CD4-positive, alpha-beta T cell treated with Interleukin-12 subunit alpha and Interleukin-12 subunit beta, for 1 hour (primary cell): Measurements from ENCODE around the gene SETX.

Experiments used
- DNase-seq: peaks from one replicate; pipeline ENCODE4 v3.0.0-alpha.2; 2020

The SETX gene

DNA sequence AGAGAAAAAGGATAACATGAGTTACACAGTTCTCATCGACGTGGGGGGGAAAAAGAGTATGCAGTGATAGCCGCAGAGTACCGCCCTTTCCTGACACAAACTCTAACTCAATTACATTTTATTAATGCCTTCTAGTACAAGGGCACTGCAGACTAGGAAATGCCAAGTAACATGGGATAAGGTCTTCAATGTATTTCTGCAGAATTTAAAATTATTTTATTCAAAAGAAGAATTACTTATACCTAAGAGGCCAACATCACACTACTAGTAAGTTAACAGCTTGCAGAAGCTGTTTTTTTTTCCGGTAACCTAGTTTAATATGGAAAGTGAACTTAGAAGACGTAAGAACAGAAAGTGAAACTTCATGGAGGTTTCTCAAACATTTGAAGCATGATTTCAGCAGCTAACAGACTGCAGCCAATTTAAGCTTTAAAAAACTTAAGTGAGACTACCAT, 3.9 kb downstream of the SETX start:
- peak; percentile 53 for DNase-seq

DNA sequence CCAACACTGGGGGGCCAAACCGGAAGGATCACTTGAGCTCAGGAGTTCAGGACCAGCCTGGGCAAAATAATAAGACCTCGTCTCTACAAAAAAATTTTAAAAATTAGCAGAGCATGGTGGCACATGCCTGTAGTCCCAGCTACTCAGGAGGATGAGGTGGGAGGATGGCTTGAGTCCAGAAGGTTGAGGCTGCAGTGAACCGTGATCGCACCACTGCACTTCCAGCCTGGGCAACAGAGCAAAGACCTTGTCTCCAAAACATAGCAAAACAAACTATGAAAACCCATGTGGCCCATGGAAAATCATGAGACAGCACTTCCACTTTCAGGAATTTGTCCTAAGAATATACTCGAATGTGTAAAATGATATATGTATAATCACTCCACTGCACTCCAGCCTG, 6.1 kb downstream of the SETX start:
- DNase-seq: no peak

DNA sequence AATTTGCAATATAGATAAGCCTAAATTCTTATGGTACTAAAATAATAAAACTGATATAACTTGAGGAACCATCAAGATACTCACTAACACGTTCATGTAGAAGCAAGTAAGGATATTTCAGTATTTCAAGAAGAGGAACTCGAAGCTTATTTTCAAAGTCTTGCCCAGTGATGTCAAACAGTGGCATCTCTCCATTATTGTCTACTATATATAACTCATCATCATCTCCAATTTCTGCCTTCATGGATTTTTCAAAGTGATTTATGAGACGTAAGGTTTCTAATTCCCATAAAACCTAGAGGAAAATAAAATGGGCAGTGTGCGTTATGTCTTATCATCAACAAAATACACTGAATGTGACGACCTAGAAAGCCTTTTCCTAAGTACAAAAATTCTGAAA, 8.6 kb downstream of the SETX start:
- no peak for DNase-seq

DNA sequence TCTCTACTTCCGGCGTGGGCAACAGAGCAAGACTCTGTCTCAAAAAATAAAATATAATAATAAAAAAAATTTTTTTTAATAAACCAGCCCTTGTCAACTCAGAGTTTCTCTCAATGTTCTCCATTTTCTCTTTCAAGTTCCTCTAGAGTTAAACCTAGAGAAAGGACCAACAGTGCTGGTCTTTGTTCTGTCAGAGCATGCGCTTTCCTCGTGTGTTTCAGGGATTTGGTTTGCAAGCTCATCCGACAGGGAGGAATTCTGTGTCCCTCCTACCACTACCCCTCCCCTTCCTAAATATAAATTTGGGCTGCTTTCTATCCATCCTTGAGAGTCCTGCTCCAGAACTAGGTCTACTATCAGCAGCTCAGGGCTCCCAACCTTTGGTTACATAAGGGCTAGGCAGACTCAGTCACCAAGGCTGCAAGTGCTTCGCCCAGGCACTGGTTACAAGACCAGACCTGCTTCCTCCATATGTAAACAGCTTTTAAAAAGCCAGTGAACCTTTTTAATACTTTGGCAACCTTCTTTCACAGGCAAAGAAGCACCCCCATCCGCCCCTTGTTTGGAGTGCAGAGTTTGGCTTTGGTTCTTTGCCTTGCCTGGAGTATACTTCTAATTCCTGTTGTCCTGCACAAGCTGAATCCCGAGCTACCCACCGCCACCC, 13.5 kb downstream of the SETX start:
- no peak for DNase-seq

DNA sequence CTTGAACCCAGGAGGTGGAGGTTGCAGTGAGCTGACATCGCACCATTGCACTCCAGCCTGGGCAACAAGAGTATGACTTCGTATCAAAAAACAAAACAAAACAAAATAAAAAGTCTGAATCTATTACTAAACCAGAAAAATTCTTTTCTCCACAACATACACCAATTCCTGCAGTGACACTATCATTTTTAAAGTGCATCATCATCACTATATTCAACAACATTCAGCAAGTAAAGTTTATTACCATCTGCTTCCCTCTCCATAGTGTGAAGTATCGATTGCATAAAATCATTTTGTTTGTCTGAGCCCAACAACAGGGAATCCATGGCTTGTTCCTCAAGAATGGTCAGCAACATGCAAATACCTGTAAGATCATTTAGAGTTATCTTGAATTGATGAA, 20.4 kb downstream of the SETX start:
- DNase-seq: no peak

DNA sequence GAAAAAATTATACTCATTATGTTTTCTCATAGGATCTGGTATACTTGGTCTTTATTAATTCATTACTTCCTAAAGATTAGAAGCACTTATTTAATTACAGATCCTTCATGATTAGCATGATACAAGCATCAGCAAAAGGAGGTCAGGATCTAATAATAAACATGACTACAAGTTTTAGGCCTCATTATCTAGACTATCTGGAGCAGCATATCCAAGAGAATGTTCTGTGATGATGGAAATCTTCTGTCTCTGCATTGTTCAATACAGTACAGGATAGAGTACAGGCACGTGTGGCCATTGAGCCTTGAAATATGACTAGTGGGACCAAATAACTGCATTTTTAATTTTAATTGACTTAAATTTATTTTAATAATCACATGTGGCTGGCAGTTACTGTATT, 21.2 kb downstream of the SETX start:
- no peak for DNase-seq

DNA sequence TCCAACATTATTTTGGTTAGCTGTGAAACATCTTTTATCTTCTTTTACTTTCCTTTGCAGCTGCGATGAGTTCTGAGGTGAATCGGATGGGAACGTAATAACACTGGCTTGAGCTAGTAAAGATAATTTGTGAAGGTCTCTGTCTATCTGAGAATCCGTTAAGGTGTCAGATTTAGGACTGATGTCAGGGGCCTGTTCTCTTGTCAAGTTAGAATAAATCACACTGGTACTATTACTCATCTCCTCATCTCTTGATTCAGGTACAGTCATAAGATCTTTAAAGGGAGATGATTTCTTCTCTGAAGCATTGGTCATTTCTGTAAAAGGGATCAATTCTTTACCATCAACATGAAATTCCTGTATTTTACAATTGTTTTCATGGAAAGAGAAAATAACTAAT, 26.2 kb downstream of the SETX start:
- no peak for DNase-seq

DNA sequence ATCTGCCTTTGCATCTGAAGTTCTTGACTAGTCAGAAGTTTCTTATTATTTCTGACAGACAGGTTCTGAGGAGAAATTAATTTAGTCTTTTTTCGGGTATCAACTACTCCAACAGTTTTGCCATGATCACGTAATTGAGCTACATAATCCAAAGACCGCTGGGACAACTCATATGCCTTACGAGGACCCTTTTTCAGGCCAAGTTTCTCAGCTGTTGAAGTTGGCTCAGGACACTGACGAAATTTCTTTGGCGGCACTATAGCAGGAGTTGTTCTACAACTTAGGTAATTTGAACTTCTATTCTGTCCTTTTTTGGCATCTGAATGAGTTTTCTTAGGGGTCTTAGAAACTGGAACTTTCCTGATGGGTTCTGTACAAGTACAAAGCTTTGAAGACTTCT, 27.2 kb downstream of the SETX start:
- no peak for DNase-seq

DNA sequence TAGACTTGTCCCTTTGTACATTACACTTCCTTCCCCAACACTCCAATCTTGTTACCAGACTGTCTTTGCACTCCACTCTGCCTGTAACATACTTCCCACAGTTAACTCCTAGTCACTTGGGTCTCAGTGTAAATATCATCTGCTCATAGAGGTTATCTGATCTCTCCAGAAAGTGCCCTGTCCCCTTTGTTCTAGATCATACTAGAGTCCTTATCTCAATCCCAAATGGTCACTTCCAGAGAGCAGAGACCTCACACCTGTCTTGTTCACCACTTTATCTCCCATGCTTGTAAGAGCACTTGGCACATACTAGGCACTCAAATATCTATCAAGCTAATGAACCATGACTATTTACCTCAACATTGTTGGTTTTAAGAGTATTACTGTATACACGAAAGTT, 30.4 kb downstream of the SETX start:
- no peak for DNase-seq

DNA sequence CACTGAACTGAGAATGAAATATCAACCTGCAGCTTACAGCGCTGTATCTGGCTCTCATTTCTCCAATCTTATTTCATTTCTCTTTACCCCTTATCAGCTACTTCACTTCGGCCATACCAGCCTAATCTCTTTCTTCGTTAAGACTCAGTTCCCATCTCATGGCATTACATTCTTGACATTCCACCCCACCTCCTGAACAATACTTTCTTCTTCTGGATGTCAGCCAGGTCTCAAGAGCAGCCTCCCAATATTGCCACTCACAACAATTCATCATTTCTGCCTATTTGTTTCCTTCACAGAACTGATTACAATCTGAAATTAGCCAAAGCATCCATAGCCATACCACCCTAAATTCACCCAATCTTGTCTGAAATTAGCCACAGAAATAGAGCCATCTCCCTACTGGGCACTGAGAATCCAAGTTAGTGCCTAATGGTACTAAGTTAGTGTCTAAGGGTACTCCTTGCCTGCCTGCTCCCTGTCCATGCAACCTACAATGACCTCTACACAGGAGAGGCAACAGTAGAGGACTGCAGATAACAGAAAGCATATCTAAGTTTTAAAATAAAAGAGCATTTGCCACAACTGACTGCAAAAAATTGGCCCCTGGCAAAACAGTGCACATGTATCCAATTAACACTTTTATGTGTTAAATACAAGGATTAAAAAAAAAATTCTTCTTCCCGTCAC, 35.2 kb downstream of the SETX start:
- no peak for DNase-seq

DNA sequence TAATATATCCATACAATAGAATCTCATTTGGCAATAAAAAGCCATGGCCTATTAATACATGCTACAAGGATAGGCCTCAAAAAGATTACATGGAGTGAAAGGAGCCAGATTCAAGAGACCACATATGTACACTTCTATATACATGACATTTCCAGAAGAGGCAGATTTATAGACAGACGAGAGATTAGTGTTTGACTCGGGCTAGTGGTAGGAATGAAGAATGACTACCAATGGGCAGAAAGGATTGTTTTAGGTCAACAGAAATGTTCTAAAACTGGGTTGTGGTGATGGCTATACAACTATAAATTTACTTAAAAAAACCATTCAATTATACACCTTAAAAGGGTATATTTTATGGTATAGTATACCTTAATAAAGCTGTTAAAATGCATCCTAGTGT, 41.9 kb downstream of the SETX start:
- no peak for DNase-seq

DNA sequence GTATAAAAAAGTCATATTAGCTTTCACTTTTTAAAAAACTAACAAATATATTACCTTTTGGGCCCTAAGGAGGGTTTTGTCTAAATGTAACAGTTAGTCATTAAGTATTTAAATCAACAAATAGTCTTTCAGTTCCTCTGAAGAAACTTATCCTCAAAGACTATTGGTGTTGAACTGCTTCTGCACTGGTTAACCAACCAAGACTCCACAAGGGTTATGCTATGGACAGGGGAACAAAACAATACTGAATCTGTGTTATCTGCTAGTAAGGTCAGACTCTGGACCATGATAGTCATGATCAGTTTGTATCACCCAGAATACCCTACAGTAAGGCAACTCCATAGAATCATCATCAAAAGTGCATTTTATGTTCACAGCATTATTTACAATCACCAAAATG, 42.4 kb downstream of the SETX start:
- no peak for DNase-seq

DNA sequence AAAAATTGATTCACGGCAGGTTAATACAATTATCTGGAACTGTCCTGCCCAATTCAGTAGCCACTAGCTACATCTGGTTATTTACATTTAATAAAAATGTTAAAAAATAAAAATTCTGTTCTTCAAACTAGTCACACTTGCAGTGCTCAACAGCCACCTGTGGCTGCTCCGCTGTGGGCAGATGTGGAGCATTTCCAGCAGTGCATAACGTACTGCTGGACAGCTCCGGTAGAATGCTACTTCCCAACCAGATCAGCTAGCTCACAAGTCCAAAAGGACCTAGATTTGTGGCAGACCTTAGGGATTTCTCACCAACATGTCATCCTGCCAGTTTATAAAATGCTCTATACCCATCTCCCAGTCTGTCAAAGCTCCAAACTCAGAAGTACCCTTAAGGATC, 42.8 kb downstream of the SETX start:
- DNase-seq: no peak

DNA sequence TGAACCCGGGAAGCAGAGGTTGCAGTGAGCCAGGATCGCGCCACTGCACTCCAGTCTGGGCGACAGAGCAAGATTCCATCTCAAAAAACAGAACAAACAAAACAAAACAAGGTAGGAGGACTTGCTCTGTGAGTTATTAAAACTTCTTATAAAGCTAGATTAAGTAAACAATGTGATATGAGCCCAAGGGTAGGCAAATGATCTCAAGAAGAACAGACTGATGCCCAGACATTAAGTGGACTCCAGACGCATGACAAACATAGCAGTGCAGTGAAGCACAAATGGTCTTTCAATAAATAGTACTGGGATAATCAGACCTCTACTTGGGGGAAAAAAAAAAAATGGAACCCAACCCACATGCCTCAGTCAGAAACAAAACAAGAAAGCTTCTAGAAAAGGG, 45.7 kb downstream of the SETX start:
- DNase-seq: no peak

DNA sequence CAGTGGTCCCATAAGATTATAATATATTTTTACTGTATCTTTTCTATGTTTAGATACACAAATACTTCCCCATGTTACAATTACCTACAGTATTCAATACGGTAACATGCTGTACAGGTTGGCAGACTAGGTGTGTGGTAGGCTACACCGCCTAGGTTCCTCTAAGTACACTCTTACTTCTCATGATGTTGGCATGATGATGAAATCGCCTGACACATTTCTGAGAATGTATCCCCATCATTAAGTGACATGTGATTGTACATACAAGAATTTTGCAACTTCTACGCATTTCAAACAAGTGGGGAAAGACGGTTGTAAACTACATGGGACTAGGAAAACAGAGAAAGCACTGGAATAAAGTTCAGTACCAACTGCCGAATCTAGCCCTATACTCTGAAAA, 53.3 kb downstream of the SETX start:
- no peak for DNase-seq

DNA sequence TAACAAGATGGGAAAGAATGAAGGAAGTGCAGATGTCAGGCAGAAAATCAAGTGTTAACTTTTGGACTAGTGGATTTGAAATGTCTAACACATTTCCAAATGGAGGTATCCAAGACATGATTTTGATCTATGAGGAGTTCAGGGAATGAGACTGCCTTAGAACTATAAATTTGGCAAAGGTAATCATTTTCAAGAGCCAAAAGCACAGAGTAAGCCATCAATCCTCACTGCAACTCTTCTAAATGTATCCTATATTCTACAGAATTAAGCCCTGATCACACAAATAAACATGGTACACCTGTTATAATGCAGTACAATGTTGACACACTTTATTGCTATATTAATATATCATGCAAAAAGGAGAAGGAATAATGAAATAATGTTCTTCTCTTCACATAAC, 55.6 kb downstream of the SETX start:
- DNase-seq: no peak

DNA sequence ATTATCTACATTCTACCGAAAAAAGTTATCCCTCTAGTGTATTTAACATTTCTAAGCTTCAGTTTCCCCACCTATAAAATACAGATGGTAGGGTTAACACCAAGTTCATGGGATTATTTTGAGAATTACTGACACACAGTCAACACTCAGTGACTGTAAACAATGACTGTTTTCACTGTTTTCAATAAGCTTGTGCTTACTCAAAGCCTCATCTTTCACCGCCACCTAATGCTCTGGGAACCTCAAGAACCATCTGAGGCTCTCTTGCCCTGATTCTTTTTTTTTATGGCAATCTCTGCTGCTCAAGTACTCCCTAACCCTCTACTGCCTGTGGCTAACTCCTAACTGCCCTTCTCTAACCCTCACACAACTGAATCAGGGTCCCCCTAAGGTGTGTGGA, 59.6 kb downstream of the SETX start:
- DNase-seq: no peak

DNA sequence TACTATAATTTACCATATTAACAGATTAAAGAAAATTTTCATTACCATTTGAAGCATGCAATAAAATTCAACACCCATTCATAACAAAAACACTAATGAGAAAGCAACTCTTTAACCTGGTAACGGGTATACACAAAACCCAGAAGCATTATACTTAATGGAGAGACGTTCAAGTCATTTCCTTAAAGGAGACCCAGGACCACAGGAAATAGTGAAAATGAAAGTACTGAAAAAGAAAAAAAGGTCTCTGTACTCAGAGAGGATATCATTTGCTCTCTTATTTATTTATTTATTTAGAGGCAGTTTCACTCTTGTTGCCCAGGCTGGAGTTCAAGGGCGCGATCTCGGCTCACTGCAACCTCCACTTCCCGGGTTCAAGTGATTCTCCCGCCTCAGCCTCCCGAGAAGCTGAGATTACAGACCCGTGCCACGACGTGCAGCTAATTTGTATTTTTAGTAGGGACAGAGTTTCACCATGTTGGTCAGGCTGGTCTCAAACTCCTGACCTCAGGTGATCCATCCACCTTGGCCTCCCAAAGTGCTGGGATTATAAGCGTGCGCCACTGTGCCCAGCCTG, 61.6 kb downstream of the SETX start:
- peak; percentile 23 for DNase-seq

DNA sequence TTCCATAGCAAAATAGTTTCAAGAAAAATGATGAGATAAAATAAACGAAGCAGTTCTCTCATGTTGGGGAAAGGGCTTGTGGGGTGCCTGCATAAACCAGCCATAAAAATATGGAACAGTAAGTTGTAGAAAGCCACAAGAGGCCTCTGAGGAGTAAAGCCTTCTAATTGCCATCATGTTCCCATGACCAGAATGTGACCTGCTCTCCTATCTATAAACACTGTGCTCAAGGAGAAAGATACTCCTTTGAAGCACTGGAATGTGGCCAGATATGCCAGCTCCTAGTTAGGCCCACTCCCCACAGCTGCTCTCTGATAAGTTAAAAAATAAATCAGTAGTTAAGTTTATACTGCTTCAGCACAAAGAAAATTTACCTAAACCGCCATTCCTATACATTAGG, 65.8 kb downstream of the SETX start:
- DNase-seq: no peak

DNA sequence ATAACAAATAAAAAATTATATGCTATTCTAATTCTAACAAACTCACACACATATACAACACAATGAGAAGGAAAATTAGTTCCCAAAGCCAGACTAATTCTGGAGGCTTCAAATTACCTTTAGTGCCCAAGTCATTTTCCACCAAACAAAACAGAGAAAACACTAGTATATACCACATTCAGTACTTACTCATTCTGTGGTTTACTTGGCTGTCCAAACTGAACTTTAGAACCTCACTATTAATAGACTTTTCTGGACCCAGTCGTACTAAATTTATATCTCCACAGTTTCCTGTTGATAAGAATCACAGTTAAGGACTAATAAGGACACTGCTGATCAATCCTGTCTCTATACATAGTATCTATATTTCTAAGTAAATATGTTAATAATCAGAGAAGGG, 66.4 kb downstream of the SETX start:
- DNase-seq: no peak

DNA sequence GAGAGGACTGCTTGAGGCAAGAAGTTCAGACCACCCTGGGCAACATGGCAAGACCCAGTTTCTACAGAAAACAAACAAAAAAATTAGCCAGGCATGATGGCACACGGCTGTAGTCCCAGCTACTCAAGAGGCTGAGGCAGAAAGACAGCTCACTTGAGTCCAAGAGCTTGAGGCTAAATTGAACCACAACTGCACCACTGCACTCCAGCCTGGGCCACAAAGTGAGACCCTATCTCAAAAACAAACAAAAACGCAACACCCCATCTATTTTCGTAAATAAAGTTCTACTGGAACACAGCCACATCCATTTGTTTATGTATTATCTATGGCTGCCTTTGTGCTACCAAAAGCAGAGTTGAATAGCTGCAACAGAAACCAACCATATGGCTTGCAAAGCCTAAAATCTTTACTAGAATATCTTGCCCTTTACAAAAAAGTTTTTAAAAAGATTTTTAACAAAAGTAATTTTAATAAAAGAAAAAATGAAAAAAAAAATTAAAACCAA, 67.5 kb downstream of the SETX start:
- no peak for DNase-seq

DNA sequence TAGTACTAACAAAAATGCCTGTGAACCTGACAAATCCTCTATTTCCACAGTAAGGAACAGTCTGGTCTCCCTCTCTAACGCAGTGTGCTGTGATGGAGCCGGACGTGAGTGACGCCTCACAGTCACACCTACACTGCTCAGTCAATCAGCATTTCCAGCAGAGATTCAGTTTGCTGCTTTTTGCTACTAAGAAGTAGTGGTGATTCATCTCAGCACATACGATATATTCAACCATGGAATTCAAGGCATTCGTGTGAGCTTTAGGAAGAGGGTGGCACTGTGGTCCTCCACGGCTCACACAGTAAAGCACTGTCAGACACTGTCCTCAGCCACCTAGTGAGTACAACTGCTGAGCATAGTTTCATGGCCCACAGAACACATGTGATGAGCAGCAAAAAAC, 70.9 kb downstream of the SETX start:
- no peak for DNase-seq

DNA sequence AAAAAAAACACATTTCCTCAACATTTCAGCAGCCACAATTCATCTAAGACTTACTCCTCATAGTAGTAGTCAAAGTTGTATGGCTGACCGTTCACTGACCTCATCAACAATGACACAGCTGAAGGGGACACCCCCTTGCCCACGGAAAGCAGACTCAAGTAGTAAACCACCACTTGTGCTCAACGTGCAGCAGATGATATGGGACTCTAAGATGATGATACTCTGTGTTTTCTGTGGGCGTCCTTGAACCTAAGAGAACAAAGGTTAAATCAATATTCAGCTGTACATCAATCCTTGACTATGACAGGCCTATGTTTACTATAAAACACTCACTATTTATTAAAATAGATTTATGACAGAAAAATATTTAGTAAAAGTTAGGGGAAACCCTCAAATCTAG, 71.6 kb downstream of the SETX start:
- no peak for DNase-seq

DNA sequence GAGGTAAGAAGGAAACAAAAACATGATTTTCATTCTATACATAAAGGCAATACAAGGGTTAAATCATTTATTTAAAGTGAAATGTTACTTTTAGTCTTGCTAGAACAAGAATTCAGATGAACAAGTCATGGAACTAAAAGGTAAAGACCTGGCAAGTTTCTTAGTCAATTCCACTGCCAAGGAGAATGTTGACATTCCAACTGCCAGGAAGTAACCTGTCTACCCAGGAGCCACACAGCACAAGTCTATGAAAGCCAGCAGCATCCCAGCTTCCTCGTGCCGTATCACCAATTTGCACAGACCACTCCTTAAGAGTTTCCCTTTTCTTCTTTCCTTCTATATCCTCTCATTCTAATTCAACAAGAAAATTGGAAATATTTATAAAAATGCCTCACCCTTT, 79.9 kb downstream of the SETX start:
- DNase-seq: no peak
